ENCODE data around the gene FBXO44. TPM values are rescaled to one million over a fixed set of nuclear protein-coding genes. Genes with fewer than 3 reads are reported as not detected.

FBXO44 gene
- total and polyA plus RNA-seq, 10 of the 15 experiments (the other 5 are each of a cell fraction or from before 2014, with no cell fraction given) = 0.77 to 22.4 (median 8.2) TPM

DNA sequence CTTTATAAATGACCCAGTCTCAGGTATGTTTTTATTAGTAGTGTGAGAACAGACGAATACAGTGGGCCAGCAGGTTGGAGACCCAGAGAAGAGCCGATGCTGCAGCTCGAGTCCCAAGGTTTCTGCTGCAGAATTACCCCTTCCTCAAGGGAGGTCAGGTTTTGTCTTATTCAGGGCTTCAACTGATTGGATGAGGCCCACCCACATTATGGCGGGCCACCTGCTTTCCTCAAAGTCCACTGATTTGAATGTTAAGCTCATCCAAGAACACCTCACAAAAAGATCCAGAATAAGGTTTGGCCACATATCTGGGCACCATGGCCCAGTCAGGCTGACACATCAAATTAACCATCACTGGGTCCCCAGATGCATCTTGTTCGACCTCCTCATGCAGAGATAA, 41.3 kb upstream of the FBXO44 start:
- FAIRE-seq (no peak), ATAC-seq (no peak), DNase-seq (ENCODE audit: low read depth, low spot score) (no peak)
- Histone ChIP-seq H3K27me3 (replicated peaks in 1 of 2; ENCODE audit: control insufficient read depth in 2 of 2, insufficient read depth in 2 of 2, low read length in 1 of 2) (no peaks in the 10 kb centered on the region; a peak in 2 of 4 replicates), H3K27ac (ENCODE audit: control insufficient read depth, insufficient read depth) (no peak overlapping the region), H3K36me3 (ENCODE audit: control insufficient read depth in 2 of 2, insufficient read depth in 2 of 2, low read length in 1 of 2) (no peaks in the 10 kb centered on the region), H3K9ac (ENCODE audit: control insufficient read depth, insufficient read depth, low read length) (no peak overlapping the region), H3K79me2 (ENCODE audit: control insufficient read depth, insufficient read depth, low read length) (no peaks in the 10 kb centered on the region), H3K4me1 (ENCODE audit: control insufficient read depth, insufficient read depth, low read length) (no peaks in the 10 kb centered on the region), H4K20me1 (ENCODE audit: control insufficient read depth, insufficient read depth) (no peaks in the 10 kb centered on the region), H3K9me3 (replicated peaks; ENCODE audit: control insufficient read depth, insufficient read depth, low read length) (no peaks in the 10 kb centered on the region), H3K4me2 (ENCODE audit: control insufficient read depth, insufficient read depth) (no peak overlapping the region), H3K4me3 (no peak overlapping the region), H2AFZ (ENCODE audit: control insufficient read depth, low read depth, low read length) (no peak overlapping the region)
- BruUV-seq (replicated peaks) = no TSS peak
- ChIA-PET SMC1A (ENCODE audit: uncharacterized antibody, unreplicated experiment) (no interaction called here), CTCF (no interaction called here), POLR2A (no interaction called here), RAD21 (ENCODE audit: unreplicated experiment) (no interaction called here)
- TF ChIP-seq SREBF2 (IDR thresholded peaks at IDR 0.05; ENCODE audit: low read length) (no peak), NFXL1 (IDR thresholded peaks at IDR 0.05; ENCODE audit: borderline replicate concordance) (no peak), MYC (IDR thresholded peaks at IDR 0.05; ENCODE audit: insufficient read depth, insufficient read length, insufficient replicate concordance, low read length, severe bottlenecking) (no peak), ZBTB11 (CRISPR knock-in tag; IDR thresholded peaks at IDR 0.05) (no peak), NR2F1 (conservative IDR thresholded peaks at IDR 0.05) (no peak)
- in situ Hi-C loops (cut with MboI) = no loop called here
- WGBS (ENCODE audit: insufficient coverage, insufficient replicate concordance, low lambda C conversion rate, missing lambda C conversion rate) = 17% methylated on average over 5 of the region's 5 CpGs
- intact Hi-C loops (cut with micrococcal nuclease; ENCODE audit: unreplicated experiment) = no loop called here

Data from GM12878 (cell line).